ENCODE measurements around the gene ZNF518A. TPM values are rescaled to one million over a fixed set of nuclear protein-coding genes. Genes with fewer than 3 reads are reported as not detected.

Gene ZNF518A
- total and polyA plus RNA-seq, 2 of the 8 experiments (the other 6 are each of a cell fraction or from before 2014, with no cell fraction given) = 6.6 to 34.8 TPM

DNA sequence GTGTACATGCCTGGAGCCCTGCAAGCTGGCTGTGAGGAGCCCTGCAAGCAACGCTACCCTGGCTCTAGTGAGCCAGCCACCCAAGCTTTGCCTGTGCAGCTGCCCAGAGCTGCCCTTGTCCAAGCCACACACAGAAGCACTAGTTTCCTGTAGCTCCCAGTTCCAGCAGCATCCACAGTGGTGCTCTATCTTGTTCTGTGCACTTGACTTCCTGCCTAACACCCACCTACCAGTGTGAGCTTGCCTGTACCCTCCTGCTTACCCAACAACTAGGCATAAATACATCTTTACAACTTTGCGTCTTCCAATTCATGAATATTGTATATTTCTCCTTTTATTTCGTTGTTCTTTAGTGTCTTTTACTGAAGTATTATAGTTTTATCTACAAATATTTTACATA is 32.2 kb upstream of the ZNF518A start:
- H4K8ac ChIP-seq (ENCODE audit: extremely low read depth, insufficient read depth, low read length) = no peak overlapping the region
- FAIRE-seq (no peak), DNase-seq (ENCODE audit: low read depth in 1 of 2, low spot score in 2 of 2) (no peak)
- H3K4me2 ChIP-seq (ENCODE audit: insufficient read depth in 1 of 2, low read depth in 2 of 2, low read length in 2 of 2) = no peak overlapping the region
- no peak overlapping the region for H2AK5ac ChIP-seq (ENCODE audit: low read depth, low read length)
- no peak overlapping the region for H3K4ac ChIP-seq (replicated peaks; ENCODE audit: insufficient read length, low read depth, low read length)
- H3K4me1 ChIP-seq (replicated peaks in 1 of 4; ENCODE audit: control insufficient read depth in 3 of 4, insufficient read depth in 4 of 4, low read length in 3 of 4) = no peaks in the 10 kb centered on the region
- no peaks in the 10 kb centered on the region for H3K9me3 ChIP-seq (ENCODE audit: insufficient read depth in 2 of 2, low read depth in 1 of 2, low read length in 1 of 2)
- H3K27me3 ChIP-seq (replicated peaks in 1 of 4; ENCODE audit: control insufficient read depth in 3 of 4, extremely low read depth in 1 of 4, insufficient read depth in 3 of 4, low read length in 3 of 4) = no peaks in the 10 kb centered on the region
- H2BK15ac ChIP-seq (ENCODE audit: low read length) = no peak overlapping the region
- no peaks in the 10 kb centered on the region for H3K79me1 ChIP-seq (ENCODE audit: low read depth, low read length)
- WGBS, 2 experiments (ENCODE audit: extremely low coverage in 1 of 2, insufficient coverage in 1 of 2, insufficient read length in 1 of 2, insufficient replicate concordance in 2 of 2, low coverage in 1 of 2, low lambda C conversion rate in 2 of 2, missing lambda C conversion rate in 1 of 2) = 79% methylated on average over 3 of the region's 3 CpGs; no CpG with 5 or more reads in 1 of the 2 experiments
- H3K36me3 ChIP-seq (ENCODE audit: control insufficient read depth in 2 of 4, insufficient read depth in 4 of 4, low read length in 3 of 4) = no peaks in the 10 kb centered on the region
- H4K20me1 ChIP-seq (replicated peaks in 1 of 2; ENCODE audit: control insufficient read depth in 1 of 2, insufficient read depth in 2 of 2, low read length in 2 of 2) = no peaks in the 10 kb centered on the region
- no peak overlapping the region for H3K9ac ChIP-seq (replicated peaks in 1 of 4; ENCODE audit: extremely low read depth in 1 of 4, low read depth in 3 of 4, low read length in 3 of 4)
- no peak overlapping the region for H3K4me3 ChIP-seq (ENCODE audit: extremely low read depth in 1 of 4, insufficient read depth in 2 of 4, low read depth in 3 of 4, low read length in 4 of 4)
- H2BK120ac ChIP-seq (replicated peaks; ENCODE audit: low read depth, low read length) = no peak overlapping the region
- H3K18ac ChIP-seq (ENCODE audit: extremely low read depth, low read length) = no peak overlapping the region
- H3K27ac ChIP-seq (ENCODE audit: low read depth, low read length) = no peak overlapping the region
- no peak overlapping the region for H3K56ac ChIP-seq (replicated peaks; ENCODE audit: insufficient read length, low read depth, low read length)
- H4K5ac ChIP-seq (ENCODE audit: insufficient read length, low read depth, low read length) = no peak overlapping the region
- no peak overlapping the region for H2AFZ ChIP-seq (ENCODE audit: low read length)
- H3K79me2 ChIP-seq (ENCODE audit: control insufficient read depth in 1 of 2, insufficient read depth in 2 of 2, low read length in 2 of 2) = no peaks in the 10 kb centered on the region
- ChIA-PET CTCF (ENCODE audit: partially characterized antibody) (no interaction called here), POLR2A (ENCODE audit: partially characterized antibody) (interaction anchor here (1.0 kb wide), 1 partner anchor 26 kb away, joined by 3 read pairs; no protein-coding TSS in a partner anchor)
- H2BK12ac ChIP-seq (ENCODE audit: low read depth, low read length) = no peak overlapping the region
- H2BK20ac ChIP-seq (ENCODE audit: low read length) = 0 out of 2 replicates have a peak overlapping the region, but pooled peaks have one; percentile 21
- H3K23me2 ChIP-seq (ENCODE audit: low read depth, low read length) = no peaks in the 10 kb centered on the region
- no peak overlapping the region for H4K91ac ChIP-seq (replicated peaks; ENCODE audit: insufficient read length, low read length)
- H3K23ac ChIP-seq (ENCODE audit: insufficient read length) = no peak overlapping the region
- no peak overlapping the region for H2BK5ac ChIP-seq (ENCODE audit: low read depth, low read length)
- H3K14ac ChIP-seq (ENCODE audit: insufficient read length) = no peak overlapping the region
- TF ChIP-seq, protein P1, sequence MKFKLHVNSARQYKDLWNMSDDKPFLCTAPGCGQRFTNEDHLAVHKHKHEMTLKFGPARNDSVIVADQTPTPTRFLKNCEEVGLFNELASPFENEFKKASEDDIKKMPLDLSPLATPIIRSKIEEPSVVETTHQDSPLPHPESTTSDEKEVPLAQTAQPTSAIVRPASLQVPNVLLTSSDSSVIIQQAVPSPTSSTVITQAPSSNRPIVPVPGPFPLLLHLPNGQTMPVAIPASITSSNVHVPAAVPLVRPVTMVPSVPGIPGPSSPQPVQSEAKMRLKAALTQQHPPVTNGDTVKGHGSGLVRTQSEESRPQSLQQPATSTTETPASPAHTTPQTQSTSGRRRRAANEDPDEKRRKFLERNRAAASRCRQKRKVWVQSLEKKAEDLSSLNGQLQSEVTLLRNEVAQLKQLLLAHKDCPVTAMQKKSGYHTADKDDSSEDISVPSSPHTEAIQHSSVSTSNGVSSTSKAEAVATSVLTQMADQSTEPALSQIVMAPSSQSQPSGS (IDR thresholded peaks at IDR 0.05; ENCODE audit: low read length) = no peak
- no peak for TF ChIP-seq CTBP2 (IDR thresholded peaks at IDR 0.05; ENCODE audit: borderline replicate concordance, insufficient read depth, insufficient read length, low read length)
- no peak for TF ChIP-seq ASH2L (IDR thresholded peaks at IDR 0.05; ENCODE audit: low read length)
- TF ChIP-seq CEBPB (IDR thresholded peaks at IDR 0.05; ENCODE audit: low read depth, low read length) = no peak
- no peak for TF ChIP-seq SP1 (IDR thresholded peaks at IDR 0.05; ENCODE audit: low read depth, low read length)
- no peak for TF ChIP-seq JUN (IDR thresholded peaks at IDR 0.05; ENCODE audit: low read depth, low read length)
- no peak for TF ChIP-seq TCF12 (IDR thresholded peaks at IDR 0.05; ENCODE audit: low read depth, low read length)
- TF ChIP-seq GABPA (IDR thresholded peaks at IDR 0.05; ENCODE audit: borderline replicate concordance, insufficient read depth, low read length) = no peak
- no peak for TF ChIP-seq CBX5 (IDR thresholded peaks at IDR 0.05; ENCODE audit: low read depth, low read length)
- TF ChIP-seq, protein P2, sequence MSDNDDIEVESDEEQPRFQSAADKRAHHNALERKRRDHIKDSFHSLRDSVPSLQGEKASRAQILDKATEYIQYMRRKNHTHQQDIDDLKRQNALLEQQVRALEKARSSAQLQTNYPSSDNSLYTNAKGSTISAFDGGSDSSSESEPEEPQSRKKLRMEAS (IDR thresholded peaks at IDR 0.05) = no peak
- TF ChIP-seq EGR1 (IDR thresholded peaks at IDR 0.05; ENCODE audit: borderline replicate concordance, low read depth, low read length) = no peak
- no peak for TF ChIP-seq EZH2 (IDR thresholded peaks at IDR 0.05; ENCODE audit: low read depth, low read length, severe bottlenecking)
- no peak for TF ChIP-seq CREB1 (IDR thresholded peaks at IDR 0.05)

Measured in H1 (cell line).